IgD-negative memory B cell (primary cell): ENCODE data around the gene VSIG10L2. TPM values are rescaled to one million over a fixed set of nuclear protein-coding genes. Genes with fewer than 3 reads are reported as not detected.
"Not testable (repeated sequence)": the region's sequence is repeated elsewhere in the genome, so short reads cannot be mapped to it uniquely, and the experiment has no call there.

Experiments used
- H3K27ac Mint-ChIP-seq, 3 donors: one replicate each; pipeline ENCODE4 v1.8.0; 2020 to 2022; ENCODE audit warnings: mild to moderate bottlenecking in 3 of 3, mixed read lengths in 3 of 3, moderate library complexity in 1 of 3
- H3K27me3 Mint-ChIP-seq: one replicate; pipeline ENCODE4 v1.8.0; 2021; ENCODE audit warnings: mixed read lengths
- H3K36me3 Mint-ChIP-seq: one replicate; pipeline ENCODE4 v1.8.0; 2020; ENCODE audit warnings: mild to moderate bottlenecking, mixed read lengths
- H3K4me1 Mint-ChIP-seq, 3 donors: one replicate each; pipeline ENCODE4 v1.8.0; 2020 to 2022; ENCODE audit warnings: mixed read lengths in 3 of 3, mild to moderate bottlenecking in 1 of 3
- H3K4me3 Mint-ChIP-seq, 4 donors: one replicate each; pipeline ENCODE4 v1.8.0; 2020 to 2022; ENCODE audit warnings: mild to moderate bottlenecking in 4 of 4, mixed read lengths in 4 of 4, moderate library complexity in 3 of 4
- H3K9me3 Mint-ChIP-seq, 3 donors: one replicate each; pipeline ENCODE4 v1.8.0; 2020 to 2021; ENCODE audit warnings: mixed read lengths in 3 of 3, mild to moderate bottlenecking in 1 of 3
- polyA plus RNA-seq: library from polyadenylated mRNA; unstranded; fragments of 300-500 nt; fragmentation: Illumina TruSeq; gene quantifications from one replicate; pipeline ENCODE4 v1.2.3, GENCODE V29; 2021

VSIG10L2 gene
- polyA plus RNA-seq = not detected

- Mint-ChIP-seq H3K27me3 (peaks cover 7% of the 10 kb centered on the region), H3K9me3 (no peaks in the 10 kb centered on the region), H3K36me3 (no peaks in the 10 kb centered on the region), H3K4me3 (peak within 1 kb of the TSS in 1 of 4 donors; percentile 49), H3K4me1 (peaks cover 0 to 8% (median 7%) of the 10 kb centered on the region in 3 donors), H3K27ac (no peak within 1 kb of the TSS)
Measured at GRCh38 chr11:125945797-125946520, at the start of gene VSIG10L2. VSIG10L2 (plus strand) TSS chr11:125946044; CDS start chr11:125946056, 12 bp downstream.

- H3K4me3 Mint-ChIP-seq = peak overlapping the region; percentile 51 to 87 (median 68)
- H3K27ac Mint-ChIP-seq = no peak overlapping the region
- H3K36me3 Mint-ChIP-seq = peaks cover 10% of the 10 kb centered on the region
- H3K4me1 Mint-ChIP-seq = peaks cover 14 to 27% (median 24%) of the 10 kb centered on the region in 3 donors
- no peaks in the 10 kb centered on the region for H3K9me3 Mint-ChIP-seq
- peaks cover 14% of the 10 kb centered on the region for H3K27me3 Mint-ChIP-seq
Measured at GRCh38 chr11:125901872-125902271, 44.0 kb upstream of the VSIG10L2 start.

DNA sequence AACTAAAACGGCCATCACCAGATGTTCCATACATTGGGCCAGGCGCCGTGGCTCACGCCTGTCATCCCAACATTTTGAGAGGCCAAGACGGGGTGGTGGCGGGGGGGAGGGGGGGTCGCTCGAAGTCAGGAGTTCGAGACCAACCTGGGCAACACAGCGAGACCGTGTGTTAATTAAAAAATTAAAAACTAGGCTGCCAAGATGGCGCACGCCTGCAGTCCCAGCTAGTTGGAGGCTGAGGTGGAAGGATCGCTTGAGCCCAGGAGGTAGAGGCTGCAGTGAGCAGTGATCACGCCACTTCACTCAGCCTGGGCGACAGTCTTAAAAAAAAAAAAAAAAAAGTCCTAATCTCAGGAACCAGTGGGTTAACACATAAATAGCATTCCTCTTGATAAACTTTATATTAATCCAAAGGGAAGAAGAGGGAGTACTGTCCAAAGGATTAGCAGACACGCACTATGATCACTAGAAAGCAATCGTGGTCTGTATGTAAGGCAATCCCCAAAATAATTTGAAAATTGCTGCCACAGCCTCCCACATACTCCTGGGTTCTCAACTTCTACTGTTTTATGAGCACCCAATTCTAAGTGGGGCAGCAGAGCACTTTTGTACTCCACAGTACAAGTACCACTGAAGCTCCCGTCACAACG is 43.4 kb upstream of the VSIG10L2 start:
- Mint-ChIP-seq H3K4me1 (peaks cover 14 to 27% (median 24%) of the 10 kb centered on the region in 3 donors), H3K36me3 (peaks cover 10% of the 10 kb centered on the region), H3K27ac (peak overlapping the region; percentile 82 to 96 (median 92)), H3K9me3 (no peaks in the 10 kb centered on the region), H3K4me3 (peak overlapping the region; percentile 93 to 99 (median 96)), H3K27me3 (peaks cover 14% of the 10 kb centered on the region)

- Mint-ChIP-seq H3K27me3 (peaks cover 14% of the 10 kb centered on the region), H3K27ac (peak within 1 kb of the TSS; percentile 82 to 96 (median 92)), H3K4me3 (peak within 1 kb of the TSS; percentile 93 to 99 (median 96)), H3K36me3 (peaks cover 10% of the 10 kb centered on the region), H3K4me1 (peaks cover 14 to 27% (median 24%) of the 10 kb centered on the region in 3 donors), H3K9me3 (no peaks in the 10 kb centered on the region)
Measured at GRCh38 chr11:125902927-125903710, 42.7 kb upstream of the VSIG10L2 start, which contains the start of gene PUS3. PUS3 (minus strand) TSS chr11:125903206; CDS start chr11:125896284, 6,922 bp downstream.

GRCh38 chr11:125903711-125904659 is 41.9 kb upstream of the VSIG10L2 start, which contains the start of gene DDX25:
DDX25 (plus strand) TSS chr11:125904508; CDS start chr11:125904518, 10 bp downstream.
- Mint-ChIP-seq H3K9me3 (no peaks in the 10 kb centered on the region), H3K27ac (peak within 1 kb of the TSS; percentile 82 to 96 (median 92)), H3K36me3 (peaks cover 10% of the 10 kb centered on the region), H3K4me1 (peaks cover 13 to 27% (median 24%) of the 10 kb centered on the region in 3 donors), H3K4me3 (peak within 1 kb of the TSS; percentile 93 to 99 (median 96)), H3K27me3 (peaks cover 14% of the 10 kb centered on the region)

- peaks cover 11 to 23% (median 21%) of the 10 kb centered on the region in 3 donors for H3K4me1 Mint-ChIP-seq
- peaks cover 14% of the 10 kb centered on the region for H3K27me3 Mint-ChIP-seq
- H3K27ac Mint-ChIP-seq = no peak overlapping the region
- no peaks in the 10 kb centered on the region for H3K9me3 Mint-ChIP-seq
- H3K36me3 Mint-ChIP-seq = peaks cover 3% of the 10 kb centered on the region
- peak overlapping the region; percentile 58 to 84 (median 81) for H3K4me3 Mint-ChIP-seq
Measured at GRCh38 chr11:125904678-125905077, 41.2 kb upstream of the VSIG10L2 start.

- H3K9me3 Mint-ChIP-seq = peaks cover 0 to 2% (median 0%) of the 10 kb centered on the region in 3 donors
- no peak overlapping the region for H3K27ac Mint-ChIP-seq
- H3K27me3 Mint-ChIP-seq = peaks cover 15% of the 10 kb centered on the region
- no peaks in the 10 kb centered on the region for H3K36me3 Mint-ChIP-seq
- H3K4me3 Mint-ChIP-seq = no peak overlapping the region
- no peaks in the 10 kb centered on the region for H3K4me1 Mint-ChIP-seq
Measured at GRCh38 chr11:125910226-125910849, 35.5 kb upstream of the VSIG10L2 start.

GRCh38 chr11:125914601-125915000 is 31.2 kb upstream of the VSIG10L2 start:
- peaks cover 19% of the 10 kb centered on the region for H3K27me3 Mint-ChIP-seq
- not testable (repeated sequence) for H3K36me3 Mint-ChIP-seq, H3K27ac Mint-ChIP-seq, H3K9me3 Mint-ChIP-seq, H3K4me1 Mint-ChIP-seq, H3K4me3 Mint-ChIP-seq

- peaks cover 9% of the 10 kb centered on the region for H3K27me3 Mint-ChIP-seq
- no peaks in the 10 kb centered on the region for H3K36me3 Mint-ChIP-seq
- H3K4me1 Mint-ChIP-seq = no peaks in the 10 kb centered on the region
- H3K4me3 Mint-ChIP-seq = no peak overlapping the region
- H3K27ac Mint-ChIP-seq = no peak overlapping the region
- no peaks in the 10 kb centered on the region for H3K9me3 Mint-ChIP-seq
Measured at GRCh38 chr11:125916683-125917347, 29.0 kb upstream of the VSIG10L2 start.

- Mint-ChIP-seq H3K4me1 (peaks cover 0 to 3% (median 0%) of the 10 kb centered on the region in 3 donors), H3K27me3 (peaks cover 7% of the 10 kb centered on the region), H3K9me3 (no peaks in the 10 kb centered on the region), H3K4me3 (no peak overlapping the region), H3K27ac (no peak overlapping the region), H3K36me3 (no peaks in the 10 kb centered on the region)
Measured at GRCh38 chr11:125918140-125918840, 27.6 kb upstream of the VSIG10L2 start.

GRCh38 chr11:125921042-125921441 is 24.8 kb upstream of the VSIG10L2 start:
- Mint-ChIP-seq H3K4me3 (no peak overlapping the region), H3K36me3 (no peaks in the 10 kb centered on the region), H3K9me3 (no peaks in the 10 kb centered on the region), H3K27ac (no peak overlapping the region), H3K27me3 (peaks cover 7% of the 10 kb centered on the region), H3K4me1 (peaks cover 0 to 3% (median 0%) of the 10 kb centered on the region in 3 donors)

DNA sequence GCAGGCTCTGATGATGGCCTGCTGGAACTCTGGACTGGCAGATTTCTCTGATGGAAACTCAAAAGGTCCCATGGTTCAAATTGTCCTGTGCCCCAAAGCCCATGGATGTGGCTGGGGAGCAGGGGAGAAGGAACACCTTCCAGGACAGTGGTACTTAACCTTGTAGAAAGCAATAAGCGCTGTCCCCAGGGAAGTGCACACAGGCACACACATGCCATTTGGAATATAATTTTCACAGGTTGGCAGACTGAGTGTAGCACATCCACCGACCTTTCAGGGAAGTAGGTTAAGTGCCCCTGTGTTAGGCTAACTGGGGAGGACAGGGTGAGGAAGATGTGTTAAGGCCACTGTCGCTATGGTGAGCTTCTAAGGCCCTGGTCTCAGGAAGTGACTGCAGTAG is 23.7 kb upstream of the VSIG10L2 start:
- H3K4me3 Mint-ChIP-seq = no peak overlapping the region
- no peaks in the 10 kb centered on the region for H3K36me3 Mint-ChIP-seq
- peaks cover 0 to 3% (median 0%) of the 10 kb centered on the region in 3 donors for H3K4me1 Mint-ChIP-seq
- no peak overlapping the region for H3K27ac Mint-ChIP-seq
- H3K27me3 Mint-ChIP-seq = peaks cover 7% of the 10 kb centered on the region
- no peaks in the 10 kb centered on the region for H3K9me3 Mint-ChIP-seq
